ENCODE results near the gene ARHGAP42.
A peak's percentile ranks its signal among the peaks of the same experiment; 100 is the strongest.
"Not testable (repeated sequence)": the region's sequence is repeated elsewhere in the genome, so short reads cannot be mapped to it uniquely, and the experiment has no call there.

Gene ARHGAP42

GRCh38 chr11:100978939-100979338 is 291.9 kb downstream of the ARHGAP42 start:
- DNase-seq, result no peak

- DNase-seq, result no peak
These were observed 293.1 kb downstream of the ARHGAP42 start for GRCh38 chr11:100980156-100980555.

GRCh38 chr11:100981196-100981824 is 294.2 kb downstream of the ARHGAP42 start:
- peak; percentile 20 for DNase-seq

GRCh38 chr11:100984668-100985067 is 297.6 kb downstream of the ARHGAP42 start:
- no peak for DNase-seq

- DNase-seq, result no peak
These were observed 303.8 kb downstream of the ARHGAP42 start for GRCh38 chr11:100990931-100991330.

GRCh38 chr11:100991541-100991940 is 304.5 kb downstream of the ARHGAP42 start:
- DNase-seq, result no peak

GRCh38 chr11:100994966-100995365 is 307.9 kb downstream of the ARHGAP42 start:
- no peak for DNase-seq

- no peak for DNase-seq
These were observed 312.7 kb downstream of the ARHGAP42 start for GRCh38 chr11:100999756-101000155.

GRCh38 chr11:101003468-101003867 is 316.4 kb downstream of the ARHGAP42 start:
- DNase-seq, result no peak

- DNase-seq, result no peak
These were observed 322.0 kb downstream of the ARHGAP42 start for GRCh38 chr11:101008961-101009689.

- DNase-seq, result no peak
These were observed 322.6 kb downstream of the ARHGAP42 start for GRCh38 chr11:101009690-101010055.

- DNase-seq, result no peak
These were observed 323.8 kb downstream of the ARHGAP42 start for GRCh38 chr11:101010899-101011298.

- DNase-seq, result no peak
These were observed 324.8 kb downstream of the ARHGAP42 start for GRCh38 chr11:101011881-101012280.

GRCh38 chr11:101013702-101014101 is 326.6 kb downstream of the ARHGAP42 start:
- not testable (repeated sequence) for DNase-seq

- DNase-seq, result no peak
These were observed 327.7 kb downstream of the ARHGAP42 start for GRCh38 chr11:101014600-101015285.

- no peak for DNase-seq
These were observed 332.8 kb downstream of the ARHGAP42 start for GRCh38 chr11:101019870-101020269.

GRCh38 chr11:101022256-101022655 is 335.2 kb downstream of the ARHGAP42 start:
- no peak for DNase-seq

- no peak for DNase-seq
These were observed 341.6 kb downstream of the ARHGAP42 start for GRCh38 chr11:101028644-101029043.

- no peak for DNase-seq
These were observed 342.9 kb downstream of the ARHGAP42 start for GRCh38 chr11:101030015-101030414.

GRCh38 chr11:101030692-101031091 is 343.6 kb downstream of the ARHGAP42 start:
- no peak for DNase-seq

- DNase-seq, result no peak
These were observed 344.6 kb downstream of the ARHGAP42 start for GRCh38 chr11:101031713-101032112.

GRCh38 chr11:101032991-101033390 is 345.9 kb downstream of the ARHGAP42 start:
- DNase-seq, result no peak

- no peak for DNase-seq
These were observed 347.0 kb downstream of the ARHGAP42 start for GRCh38 chr11:101034076-101034475.

- no peak for DNase-seq
These were observed 348.8 kb downstream of the ARHGAP42 start for GRCh38 chr11:101035872-101036271.

Measured in NCI-H1417 treated with DMSO at 0.1 percent for 48 hours (cell line).